DMS79 (cell line): ENCODE measurements around the gene ITGB4.

Experiments used
- DNase-seq: peaks from one replicate; lab custom pipeline; 2025; lab: John Stamatoyannopoulos, UW

The ITGB4 gene

DNA sequence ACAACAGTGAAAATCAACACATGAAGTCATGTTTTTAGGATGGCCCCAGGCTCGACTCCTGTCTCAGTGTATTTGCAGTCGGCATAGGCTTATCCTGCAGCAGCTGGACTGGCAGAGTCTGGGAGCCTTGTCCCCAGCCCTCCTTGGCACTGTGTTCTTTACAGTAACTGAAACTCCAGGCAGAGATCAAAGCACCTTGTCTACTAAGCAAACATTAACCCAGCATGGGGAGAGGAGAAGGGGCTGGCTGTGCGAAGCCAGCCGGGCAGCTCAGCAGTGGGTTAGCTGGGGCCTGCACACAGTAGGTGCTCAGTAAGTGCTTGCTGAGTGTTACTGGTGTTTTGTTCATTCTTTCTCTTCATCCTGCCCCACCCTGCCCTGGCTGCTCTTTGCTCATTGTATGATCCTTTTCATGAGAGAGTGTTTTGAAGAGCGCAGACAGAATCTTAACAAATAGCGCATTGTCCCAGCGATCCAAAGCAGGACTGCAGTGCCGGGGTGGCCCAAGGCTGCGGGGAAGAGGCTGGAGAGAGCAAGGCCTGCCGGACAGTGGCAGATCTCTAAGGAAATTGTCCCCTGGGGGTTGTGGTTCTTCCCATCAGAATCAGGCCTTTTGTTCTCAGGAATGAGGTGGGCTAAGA, 23.5 kb upstream of the ITGB4 start:
- no peak for DNase-seq

- DNase-seq = no peak
Observed at GRCh38 chr17:75698659-75699058, 22.6 kb upstream of the ITGB4 start.

DNA sequence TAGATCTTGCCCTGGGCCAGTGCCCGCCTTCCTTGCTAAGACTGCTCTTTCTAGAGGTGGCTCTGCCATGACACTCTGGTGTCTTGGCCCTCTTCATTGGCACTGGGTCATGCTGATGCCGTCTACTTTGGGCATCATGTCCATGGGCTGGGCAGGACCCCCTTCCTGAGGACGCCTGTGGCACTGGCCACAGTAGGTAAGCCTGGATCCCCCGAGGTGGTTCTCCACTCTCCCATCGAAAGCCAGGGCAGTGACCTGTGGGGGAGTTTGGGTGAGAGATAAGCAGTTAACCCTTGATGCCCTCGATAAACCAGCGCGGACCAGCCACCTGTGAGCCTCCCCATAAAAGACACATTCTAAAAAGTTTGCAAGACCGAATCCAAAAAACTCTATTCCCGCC, 20.0 kb upstream of the ITGB4 start:
- no peak for DNase-seq

DNA sequence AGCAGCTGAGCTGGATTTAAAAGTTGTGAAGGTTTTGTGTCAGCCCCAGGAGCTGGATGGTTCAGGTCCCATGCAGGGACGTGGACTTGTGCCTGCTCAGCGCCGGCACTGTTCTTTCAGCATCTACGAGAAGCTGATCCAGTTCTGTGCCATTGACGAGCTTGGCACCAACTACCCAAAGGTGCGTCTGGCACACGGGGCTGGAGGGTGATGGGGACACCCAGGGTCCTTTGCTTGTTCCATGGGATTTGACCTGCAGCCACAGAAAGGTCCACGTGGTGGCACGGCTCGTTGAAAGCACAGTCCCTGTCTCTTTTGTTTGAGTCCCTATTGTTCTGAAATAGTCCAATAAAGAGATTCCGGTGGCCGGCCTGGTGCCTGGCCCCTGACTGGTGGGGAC, 18.1 kb upstream of the ITGB4 start:
- DNase-seq = no peak

- no peak for DNase-seq
Observed at GRCh38 chr17:75703591-75703990, 17.7 kb upstream of the ITGB4 start.

GRCh38 chr17:75704963-75705875, 16.0 kb upstream of the ITGB4 start:
- DNase-seq = no peak

GRCh38 chr17:75706042-75706728, 15.1 kb upstream of the ITGB4 start:
- no peak for DNase-seq

- no peak for DNase-seq
Observed at GRCh38 chr17:75707079-75707571, 14.1 kb upstream of the ITGB4 start.

- no peak for DNase-seq
Observed at GRCh38 chr17:75712446-75712845, 8.8 kb upstream of the ITGB4 start.

- DNase-seq = no peak
Observed at GRCh38 chr17:75719732-75720131, 1.5 kb upstream of the ITGB4 start.

DNA sequence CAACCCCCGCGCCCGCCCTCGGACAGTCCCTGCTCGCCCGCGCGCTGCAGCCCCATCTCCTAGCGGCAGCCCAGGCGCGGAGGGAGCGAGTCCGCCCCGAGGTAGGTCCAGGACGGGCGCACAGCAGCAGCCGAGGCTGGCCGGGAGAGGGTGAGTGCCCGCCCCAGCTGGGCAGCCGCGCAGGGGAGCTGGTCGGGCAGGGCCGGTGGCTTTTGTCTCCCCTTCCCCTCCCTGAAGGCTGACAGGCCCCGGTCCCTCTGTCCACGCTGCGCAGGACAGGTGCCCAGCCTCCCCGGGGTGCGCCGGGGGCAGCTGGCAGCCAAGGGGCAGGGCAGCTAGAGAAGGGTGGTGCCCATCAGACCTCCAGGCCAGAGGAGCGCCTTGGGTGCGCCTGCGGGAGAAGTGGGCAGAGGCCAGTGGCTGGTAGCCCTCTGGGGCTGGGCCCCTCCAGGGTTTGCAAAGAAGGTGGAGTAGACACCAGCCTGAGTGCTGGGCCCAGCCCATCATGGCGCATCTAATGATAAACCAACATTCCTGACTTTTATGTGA, 278 bp downstream of the ITGB4 start:
- DNase-seq = no peak

DNA sequence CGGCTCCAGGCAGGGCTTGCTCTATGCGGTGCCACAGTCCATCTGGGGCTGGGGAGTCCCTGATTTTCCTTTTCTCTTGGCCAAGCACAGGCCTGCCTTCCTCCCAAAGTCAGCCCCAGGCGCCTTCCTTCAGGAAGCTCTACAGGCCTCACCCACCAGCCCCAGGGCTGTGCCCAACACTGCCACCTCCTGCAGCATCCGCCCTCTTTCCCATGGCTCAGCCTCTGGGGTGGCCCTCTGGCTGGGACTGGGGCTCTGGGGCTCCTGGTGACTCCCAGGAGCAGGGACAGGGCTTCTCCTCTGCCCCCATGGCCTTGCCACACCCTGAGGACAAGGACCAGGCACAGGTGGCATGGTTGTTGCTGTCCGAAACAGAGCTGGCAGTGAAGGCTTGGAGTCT, 817 bp downstream of the ITGB4 start:
- no peak for DNase-seq

DNA sequence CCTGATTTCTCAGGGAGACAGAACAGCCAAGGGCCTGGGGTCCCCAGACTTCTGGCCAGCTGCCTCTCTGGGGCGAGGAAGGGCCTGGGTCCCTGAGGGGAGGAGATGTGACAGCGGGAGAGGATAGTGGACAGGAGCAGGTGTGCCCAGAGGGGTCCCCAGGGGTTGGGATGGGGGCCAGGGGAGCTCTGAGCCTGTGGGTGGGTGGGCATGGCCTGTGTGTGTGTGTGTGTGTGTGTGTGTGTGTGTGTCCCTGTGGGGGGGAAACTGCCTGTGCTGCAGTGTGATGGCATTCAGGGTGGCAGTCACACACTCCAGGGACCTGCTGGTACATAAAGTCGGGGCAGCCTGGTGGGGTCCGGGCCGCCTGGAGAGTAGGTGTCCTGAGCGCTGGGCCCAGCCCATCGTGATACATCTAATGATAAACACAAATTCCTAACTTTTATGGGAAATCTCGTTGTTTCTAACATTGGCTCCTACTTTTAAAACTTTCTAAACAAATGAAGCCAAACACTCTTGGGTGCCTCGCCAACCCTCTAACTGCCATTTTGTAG, 1.4 kb downstream of the ITGB4 start:
- no peak for DNase-seq

DNA sequence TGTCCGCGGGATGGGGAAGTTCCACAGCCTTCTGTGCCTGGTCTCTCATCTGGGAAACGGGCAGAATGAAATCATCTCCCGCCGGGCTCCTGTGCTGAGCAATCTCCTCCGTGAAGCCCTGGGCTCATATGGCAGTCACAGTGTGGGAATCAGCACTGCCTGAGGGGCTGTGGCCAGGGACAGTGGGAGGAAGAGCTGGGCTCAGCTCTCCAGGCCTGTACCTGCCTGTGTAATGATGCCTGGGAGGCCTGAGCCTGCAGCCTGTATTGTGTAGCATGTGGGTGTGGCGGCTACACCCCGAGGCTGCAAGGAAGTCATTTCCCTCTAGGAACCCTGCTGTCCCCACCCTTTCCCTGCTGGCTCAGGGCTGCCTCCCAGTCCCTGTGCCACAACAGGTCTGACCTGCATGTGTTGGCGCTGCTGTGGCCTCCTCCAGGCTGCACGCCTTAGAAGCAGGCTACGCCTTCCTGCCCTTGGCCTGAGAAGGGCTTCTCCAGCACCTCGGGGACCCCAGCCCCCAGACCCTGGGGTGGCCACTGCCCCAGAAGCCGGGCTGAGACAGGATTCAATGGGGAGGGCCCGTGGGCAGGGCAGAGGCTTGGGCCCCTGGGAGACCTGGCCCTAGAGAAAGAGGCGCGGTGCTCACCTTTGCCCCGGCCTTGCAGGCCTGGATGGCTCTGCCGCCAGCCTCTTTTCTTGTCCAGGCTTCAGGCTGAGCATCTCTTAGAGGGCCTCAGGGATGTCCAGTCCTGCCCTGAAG, 2.1 kb downstream of the ITGB4 start:
- DNase-seq = no peak

- DNase-seq = no peak
Observed at GRCh38 chr17:75724016-75725003, 3.1 kb downstream of the ITGB4 start.

DNA sequence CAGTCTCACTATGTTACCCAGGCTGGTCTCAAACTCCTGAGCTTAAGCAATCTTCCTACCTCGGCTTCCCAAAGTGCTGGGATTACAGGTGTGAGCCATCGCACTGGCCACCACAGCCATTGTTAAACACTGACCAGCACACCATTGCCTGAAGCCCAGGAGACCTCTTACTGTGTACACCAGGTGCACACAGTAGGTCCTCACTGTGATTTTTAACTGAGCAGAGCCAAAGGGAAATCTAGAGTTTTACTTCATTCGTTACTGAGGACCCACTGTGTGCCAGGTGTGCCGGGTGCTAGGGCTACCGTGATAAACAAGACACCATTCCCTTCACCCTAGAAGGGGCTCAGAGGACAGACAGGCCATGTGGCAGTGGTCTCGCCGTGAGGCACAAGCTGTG, 4.2 kb downstream of the ITGB4 start:
- no peak for DNase-seq

DNA sequence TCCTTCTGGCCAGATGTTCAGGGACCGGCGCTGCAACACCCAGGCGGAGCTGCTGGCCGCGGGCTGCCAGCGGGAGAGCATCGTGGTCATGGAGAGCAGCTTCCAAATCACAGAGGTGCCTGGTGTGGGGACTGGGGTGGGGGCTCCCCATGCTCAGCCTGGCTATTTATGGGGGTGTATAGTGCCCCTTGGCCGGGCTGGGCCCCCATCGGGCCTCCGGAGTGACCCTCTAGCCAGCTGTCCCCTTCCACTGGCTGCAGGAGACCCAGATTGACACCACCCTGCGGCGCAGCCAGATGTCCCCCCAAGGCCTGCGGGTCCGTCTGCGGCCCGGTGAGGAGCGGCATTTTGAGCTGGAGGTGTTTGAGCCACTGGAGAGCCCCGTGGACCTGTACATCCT, 6.1 kb downstream of the ITGB4 start:
- DNase-seq = no peak

- no peak for DNase-seq
Observed at GRCh38 chr17:75729351-75729750, 8.1 kb downstream of the ITGB4 start.

GRCh38 chr17:75730065-75730464, 8.8 kb downstream of the ITGB4 start:
- DNase-seq = no peak

- DNase-seq = no peak
Observed at GRCh38 chr17:75731086-75731715, 9.9 kb downstream of the ITGB4 start.
